Loucy (cell line): ENCODE data around the gene UBL7.

Experiments used
- CTCF ChIP-seq: fragments of 200-600 bp; sonication (generic); conservative IDR thresholded peaks from 2 replicates; pipeline ENCODE4 v1.5.1; 2014; ENCODE audit warnings: mild to moderate bottlenecking, antibody characterized with exemption, low read length
- EZH2phosphoT487 ChIP-seq: fragments of 200-600 bp; IDR thresholded peaks from 2 replicates; pipeline ENCODE4 v1.6.1; 2018; ENCODE audit warnings: antibody characterized with exemption, mild to moderate bottlenecking, moderate library complexity, borderline replicate concordance

- TF ChIP-seq CTCF: no peak
- no peak for TF ChIP-seq EZH2phosphoT487
These were observed 58.6 kb downstream of the UBL7 start for GRCh38 chr15:74402337-74402841.
